GM12801 (cell line): Measurements from ENCODE around the gene TRAP1.

Source experiments
- TF ChIP-seq, protein P1 (sequence below): IDR thresholded peaks from one replicate; pipeline ENCODE4 v1.5.1; 2011; ENCODE audit warnings: control low read depth; ENCODE audit not compliant: insufficient read length; ENCODE audit errors: extremely low read depth

Gene TRAP1

DNA sequence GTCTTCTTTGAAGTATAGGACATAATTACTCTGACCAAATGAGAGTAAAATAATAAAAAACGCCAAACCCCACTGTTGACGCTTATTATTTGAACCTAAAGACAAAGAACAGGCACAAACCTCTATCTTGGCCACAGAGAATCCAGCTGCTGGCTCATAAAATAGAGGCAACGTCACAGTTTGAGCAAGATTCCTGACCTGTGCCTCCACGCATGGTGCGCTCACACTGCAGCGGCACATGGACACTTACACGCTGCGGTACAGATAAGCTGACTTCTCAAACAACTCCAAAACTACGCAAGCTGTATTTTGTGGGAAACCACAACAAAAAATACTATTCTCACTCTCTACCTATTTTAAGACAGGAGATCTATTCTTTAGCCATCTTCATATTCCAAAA, 38.8 kb upstream of the TRAP1 start:
- TF ChIP-seq, protein P1, sequence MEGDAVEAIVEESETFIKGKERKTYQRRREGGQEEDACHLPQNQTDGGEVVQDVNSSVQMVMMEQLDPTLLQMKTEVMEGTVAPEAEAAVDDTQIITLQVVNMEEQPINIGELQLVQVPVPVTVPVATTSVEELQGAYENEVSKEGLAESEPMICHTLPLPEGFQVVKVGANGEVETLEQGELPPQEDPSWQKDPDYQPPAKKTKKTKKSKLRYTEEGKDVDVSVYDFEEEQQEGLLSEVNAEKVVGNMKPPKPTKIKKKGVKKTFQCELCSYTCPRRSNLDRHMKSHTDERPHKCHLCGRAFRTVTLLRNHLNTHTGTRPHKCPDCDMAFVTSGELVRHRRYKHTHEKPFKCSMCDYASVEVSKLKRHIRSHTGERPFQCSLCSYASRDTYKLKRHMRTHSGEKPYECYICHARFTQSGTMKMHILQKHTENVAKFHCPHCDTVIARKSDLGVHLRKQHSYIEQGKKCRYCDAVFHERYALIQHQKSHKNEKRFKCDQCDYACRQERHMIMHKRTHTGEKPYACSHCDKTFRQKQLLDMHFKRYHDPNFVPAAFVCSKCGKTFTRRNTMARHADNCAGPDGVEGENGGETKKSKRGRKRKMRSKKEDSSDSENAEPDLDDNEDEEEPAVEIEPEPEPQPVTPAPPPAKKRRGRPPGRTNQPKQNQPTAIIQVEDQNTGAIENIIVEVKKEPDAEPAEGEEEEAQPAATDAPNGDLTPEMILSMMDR = no peak

DNA sequence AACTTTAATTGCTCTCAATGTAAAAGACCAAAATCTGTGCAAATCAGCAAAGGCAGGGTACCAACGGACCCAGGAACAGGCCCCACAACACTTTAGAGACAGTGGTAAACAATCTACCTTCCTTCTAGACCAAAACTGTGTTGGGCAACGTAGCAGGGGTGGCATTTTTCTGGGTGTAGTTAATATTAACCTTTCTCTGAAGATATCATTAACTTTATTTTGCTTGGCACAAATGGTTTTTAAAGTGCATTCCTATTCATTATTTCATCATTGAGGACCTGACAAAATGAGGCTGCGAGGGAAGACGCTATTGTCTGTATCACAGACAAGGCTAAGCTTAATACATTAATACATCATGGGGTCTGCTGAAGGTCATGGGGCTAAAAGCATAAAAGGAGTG, 37.9 kb upstream of the TRAP1 start:
- TF ChIP-seq, protein P1 = no peak

DNA sequence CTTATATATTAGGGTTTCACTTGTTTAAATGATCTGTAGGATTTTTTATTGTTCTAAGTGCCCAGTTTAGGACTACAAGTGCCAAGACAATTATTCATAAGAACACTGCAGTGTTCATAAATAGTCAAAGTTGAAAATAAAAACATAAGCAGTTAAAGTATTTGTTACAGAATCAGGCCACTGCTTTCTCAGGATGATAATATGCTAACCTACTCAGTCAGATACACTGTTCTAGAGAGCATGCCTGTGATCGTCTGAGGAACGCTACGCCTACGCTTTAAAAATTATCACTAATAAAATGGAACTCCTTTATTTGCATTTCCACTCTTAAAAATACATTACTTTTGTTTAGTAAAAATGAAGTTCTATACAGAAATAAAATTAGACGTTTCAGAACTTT, 37.4 kb upstream of the TRAP1 start:
- TF ChIP-seq, protein P1 = no peak

DNA sequence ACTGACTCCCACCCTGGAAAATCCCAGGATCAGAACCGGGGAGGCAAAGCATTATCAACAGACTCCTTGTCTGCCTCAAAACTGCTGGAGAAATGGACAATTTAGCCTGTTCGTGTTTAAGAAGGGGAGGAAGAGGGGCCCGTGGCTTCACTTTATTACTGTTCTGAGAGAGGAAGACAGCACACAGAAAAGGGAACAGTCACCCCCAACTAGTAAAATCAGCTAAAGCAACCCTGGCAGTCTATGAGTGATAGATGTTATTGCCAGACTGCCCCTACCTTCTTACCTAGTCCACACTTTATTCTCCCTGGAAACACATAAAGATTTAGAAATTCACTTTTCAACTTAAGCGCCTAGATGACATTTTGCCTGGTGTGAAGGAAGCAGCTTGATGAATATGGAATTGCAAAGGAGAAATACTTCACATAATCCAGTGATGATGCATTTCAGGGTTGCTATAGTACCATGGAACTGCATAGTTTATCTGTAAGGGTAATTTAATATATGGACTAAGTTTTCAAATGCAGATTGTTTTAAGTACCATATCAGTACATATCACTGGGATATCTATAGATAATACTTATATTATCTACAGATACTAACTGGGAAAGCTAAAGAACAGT, 36.9 kb upstream of the TRAP1 start:
- TF ChIP-seq, protein P1 = no peak

DNA sequence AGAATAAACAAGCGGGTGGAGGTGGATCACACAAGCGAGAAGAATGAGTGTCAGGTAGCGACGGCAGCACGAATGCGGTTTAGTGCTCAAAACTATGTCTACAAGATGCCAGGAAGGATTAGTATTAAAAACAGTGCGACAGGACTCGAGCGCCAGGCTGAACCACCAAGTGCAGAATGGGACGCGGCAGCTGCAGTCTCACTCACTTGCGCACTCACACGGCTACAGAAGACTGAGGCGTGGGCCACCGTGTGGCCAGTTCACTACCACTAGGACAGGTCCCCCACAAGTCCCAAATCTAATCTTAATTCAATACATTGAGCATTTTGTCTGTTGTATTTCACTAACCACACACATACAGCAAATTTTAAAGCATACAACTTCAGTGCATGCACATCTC, 35.7 kb upstream of the TRAP1 start:
- TF ChIP-seq, protein P1 = no peak

DNA sequence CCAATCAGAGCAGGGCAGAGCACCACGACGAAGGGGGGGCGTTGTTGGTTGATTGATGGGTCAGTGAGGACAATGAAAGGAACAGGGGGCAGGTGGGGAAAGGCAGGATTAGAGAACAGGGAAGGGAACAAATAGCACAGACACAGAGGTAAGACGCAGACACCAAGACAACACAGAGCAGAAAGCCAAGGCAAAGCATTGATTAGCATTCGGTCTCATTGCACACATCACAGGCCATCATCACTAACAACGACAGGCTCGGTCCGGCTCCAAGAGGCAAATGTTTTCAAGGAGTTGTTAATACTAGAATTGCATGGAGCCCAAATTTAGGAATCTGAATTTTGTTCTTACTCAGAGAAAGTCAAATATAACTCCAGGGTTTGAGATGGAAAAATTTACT, 34.6 kb upstream of the TRAP1 start:
- TF ChIP-seq, protein P1 = no peak

DNA sequence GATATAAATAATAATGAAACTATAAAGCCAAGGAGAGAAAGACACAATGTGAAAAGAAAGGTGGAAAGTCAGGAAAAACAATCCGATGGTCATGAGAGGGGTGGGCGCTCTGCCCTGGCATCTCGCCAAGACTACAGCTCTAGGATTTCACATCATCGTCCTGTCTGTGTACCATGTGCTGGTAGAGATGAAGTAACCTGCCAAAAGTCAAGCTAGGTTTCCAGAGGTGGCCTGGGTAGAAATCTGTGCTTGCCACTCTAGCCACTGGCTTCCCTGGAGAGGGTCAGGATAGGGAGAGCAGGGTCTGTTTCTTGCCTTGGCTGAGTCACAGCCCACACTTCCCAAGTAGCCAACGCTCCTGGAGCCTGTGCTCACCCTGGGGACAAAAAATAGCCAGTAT, 31.0 kb upstream of the TRAP1 start:
- TF ChIP-seq, protein P1 = no peak
